Endothelial cell of umbilical vein (primary cell): Measurements from ENCODE around the gene RELT.

ENCODE experiments used
- EZH2 ChIP-seq: IDR thresholded peaks from 2 replicates; pipeline ENCODE4 v1.6.1; 2012; ENCODE audit warnings: borderline replicate concordance, low read depth, mild to moderate bottlenecking, moderate library complexity, low read length, inconsistent platforms; ENCODE audit not compliant: severe bottlenecking
- MAX ChIP-seq: IDR thresholded peaks from 2 replicates; pipeline ENCODE4 v1.6.1; 2011; ENCODE audit not compliant: insufficient read depth, insufficient read length
- POLR2A ChIP-seq: IDR thresholded peaks from 2 replicates; pipeline ENCODE4 v1.6.1; 2012; ENCODE audit warnings: low read depth, mild to moderate bottlenecking, control low read depth, low read length
- POLR2AphosphoS5 ChIP-seq: IDR thresholded peaks from 2 replicates; pipeline ENCODE4 v1.6.1; 2012; ENCODE audit warnings: low read depth, mild to moderate bottlenecking, control low read depth, low read length, moderate library complexity; ENCODE audit not compliant: insufficient read depth
- TF ChIP-seq, protein P1 (sequence below), 2 donors: IDR thresholded peaks; 1 replicate in 1 of 2; 2 replicates in 1 of 2; pipeline ENCODE4 v1.5.1; 2011; ENCODE audit warnings: low read length in 2 of 2, mild to moderate bottlenecking in 2 of 2, moderate library complexity in 2 of 2, control low read depth in 1 of 2, inconsistent platforms in 1 of 2, low read depth in 1 of 2; ENCODE audit not compliant: insufficient read depth in 1 of 2; ENCODE audit errors: extremely low read depth in 1 of 2

DNA sequence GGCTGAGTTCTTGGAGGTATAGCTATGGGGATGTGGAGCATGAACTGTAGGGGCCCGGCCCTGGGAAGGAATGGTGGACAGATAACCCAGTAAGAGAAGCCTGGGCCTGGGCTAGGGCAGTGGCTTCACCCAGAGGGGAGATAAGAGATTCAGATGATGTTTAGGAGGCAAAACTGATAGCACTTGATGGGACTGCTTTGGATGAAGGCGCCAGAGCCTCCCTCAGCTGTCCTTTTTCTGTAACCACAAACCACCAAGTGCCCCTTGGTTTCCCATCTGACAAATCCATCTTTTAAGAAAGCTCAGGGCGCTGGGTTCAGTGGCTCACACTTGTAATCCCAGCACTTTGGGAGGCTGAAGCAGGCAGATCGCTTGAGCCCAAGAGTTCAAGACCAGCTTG lies 23.4 kb downstream of the RELT start:
- TF ChIP-seq POLR2AphosphoS5 (no peak), POLR2A (no peak), EZH2 (no peak), MAX (no peak)
- TF ChIP-seq, protein P1, sequence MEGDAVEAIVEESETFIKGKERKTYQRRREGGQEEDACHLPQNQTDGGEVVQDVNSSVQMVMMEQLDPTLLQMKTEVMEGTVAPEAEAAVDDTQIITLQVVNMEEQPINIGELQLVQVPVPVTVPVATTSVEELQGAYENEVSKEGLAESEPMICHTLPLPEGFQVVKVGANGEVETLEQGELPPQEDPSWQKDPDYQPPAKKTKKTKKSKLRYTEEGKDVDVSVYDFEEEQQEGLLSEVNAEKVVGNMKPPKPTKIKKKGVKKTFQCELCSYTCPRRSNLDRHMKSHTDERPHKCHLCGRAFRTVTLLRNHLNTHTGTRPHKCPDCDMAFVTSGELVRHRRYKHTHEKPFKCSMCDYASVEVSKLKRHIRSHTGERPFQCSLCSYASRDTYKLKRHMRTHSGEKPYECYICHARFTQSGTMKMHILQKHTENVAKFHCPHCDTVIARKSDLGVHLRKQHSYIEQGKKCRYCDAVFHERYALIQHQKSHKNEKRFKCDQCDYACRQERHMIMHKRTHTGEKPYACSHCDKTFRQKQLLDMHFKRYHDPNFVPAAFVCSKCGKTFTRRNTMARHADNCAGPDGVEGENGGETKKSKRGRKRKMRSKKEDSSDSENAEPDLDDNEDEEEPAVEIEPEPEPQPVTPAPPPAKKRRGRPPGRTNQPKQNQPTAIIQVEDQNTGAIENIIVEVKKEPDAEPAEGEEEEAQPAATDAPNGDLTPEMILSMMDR (IDR thresholded peaks at IDR 0.05; ENCODE audit: extremely low read depth in 1 of 2, insufficient read depth in 1 of 2, low read depth in 1 of 2, low read length in 2 of 2), result no peak
